Tibial artery (tissue), 4 donors: Measurements from ENCODE around the gene TAF12.
A peak's percentile ranks its signal among the peaks of the same experiment; 100 is the strongest.
"Not testable (repeated sequence)": the region's sequence is repeated elsewhere in the genome, so short reads cannot be mapped to it uniquely, and the experiment has no call there.

ENCODE experiments used
- DNase-seq, 2 donors: peaks; one replicate each; pipeline ENCODE4 v3.0.0-alpha.2; 2019
- H3K27ac ChIP-seq, 2 donors: fragments of 200-600 bp; sonication (generic) in 1 of 2; 1 replicate in 1 of 2; 2 replicates in 1 of 2; pipeline ENCODE4 v1.5.1; 2018 to 2019; ENCODE audit warnings: mild to moderate bottlenecking in 1 of 2
- H3K27me3 ChIP-seq, 2 donors: fragments of 200-600 bp; sonication (generic) in 1 of 2; one replicate each; pipeline versions ENCODE4 v1.5.1 to v1.6.0; 2016 to 2019
- H3K36me3 ChIP-seq, 3 donors: fragments of 200-600 bp; sonication (generic) in 2 of 3; one replicate each; pipeline ENCODE4 v1.5.1; 2016 to 2019; ENCODE audit warnings: mild to moderate bottlenecking in 2 of 3
- H3K4me1 ChIP-seq, 4 donors: fragments of 200-600 bp; sonication (generic) in 2 of 4; 1 replicate in 3 of 4; 2 replicates in 1 of 4; pipeline ENCODE4 v1.5.1; 2016 to 2019
- H3K4me3 ChIP-seq, 2 donors: fragments of 200-600 bp; sonication (generic) in 1 of 2; 1 replicate in 1 of 2; 2 replicates in 1 of 2; pipeline ENCODE4 v1.5.1; 2018 to 2019; ENCODE audit warnings: mild to moderate bottlenecking in 2 of 2
- H3K9me3 ChIP-seq, 3 donors: fragments of 200-600 bp; sonication (generic) in 1 of 3; one replicate each; pipeline ENCODE4 v1.5.1; 2016 to 2019
- intact Hi-C: fragments of 100-400 bp; cut with DNase I; formaldehyde crosslinking; loops from one replicate; pipeline ENCODE4 v1.15.0; 2023; ENCODE audit warnings: low total_unique reads
- TF ChIP-seq, protein P1 (sequence below), 2 experiments: fragments of 200-600 bp in 1 of 2; fragments of 450-650 bp in 1 of 2; IDR thresholded peaks; one replicate each; pipeline ENCODE4 v1.5.1; 2017 to 2019; ENCODE audit warnings: antibody characterized with exemption in 2 of 2, mild to moderate bottlenecking in 1 of 2, moderate library complexity in 1 of 2

The TAF12 gene

GRCh38 chr1:28601696-28602095 is 41.2 kb downstream of the TAF12 start:
- intact Hi-C loops: loop anchor here (2.0 to 10.0 kb wide), 2 partner anchors 81 to 207 kb away; no protein-coding TSS in a partner anchor
- peaks cover 27 to 52% (median 34%) of the 10 kb centered on the region in 3 donors for H3K36me3 ChIP-seq

DNA sequence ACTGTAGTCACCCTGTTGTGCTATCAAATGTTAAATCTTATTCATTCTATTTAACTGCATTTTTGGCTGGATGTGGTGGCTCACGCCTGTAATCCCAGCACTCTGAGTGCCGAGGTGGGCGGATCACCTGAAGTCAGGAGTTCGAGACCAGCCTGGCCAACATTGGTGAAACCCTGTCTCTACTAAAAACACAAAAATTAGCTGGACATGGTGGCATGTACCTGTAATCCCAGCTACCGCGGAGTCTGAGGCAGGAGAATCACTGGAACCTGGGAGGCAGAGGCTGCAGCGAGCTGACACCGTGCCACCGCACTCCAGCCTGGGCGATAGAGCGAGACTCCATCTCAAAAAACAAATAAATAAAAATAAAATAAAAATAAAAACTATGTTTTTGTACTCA is 46.6 kb downstream of the TAF12 start:
- peaks cover 0 to 16% (median 8%) of the 10 kb centered on the region in 4 donors for H3K4me1 ChIP-seq
- H3K9me3 ChIP-seq, H3K36me3 ChIP-seq, intact Hi-C loops, DNase-seq, H3K4me3 ChIP-seq, H3K27me3 ChIP-seq, H3K27ac ChIP-seq: not testable (repeated sequence)

More at GRCh38 chr1:28601696-28602095, 41.2 kb downstream of the TAF12 start:
- H3K27ac ChIP-seq: peak overlapping the region; percentile 38 to 44
- H3K27me3 ChIP-seq: no peaks in the 10 kb centered on the region
- H3K4me3 ChIP-seq: no peak overlapping the region
- TF ChIP-seq, protein P1, sequence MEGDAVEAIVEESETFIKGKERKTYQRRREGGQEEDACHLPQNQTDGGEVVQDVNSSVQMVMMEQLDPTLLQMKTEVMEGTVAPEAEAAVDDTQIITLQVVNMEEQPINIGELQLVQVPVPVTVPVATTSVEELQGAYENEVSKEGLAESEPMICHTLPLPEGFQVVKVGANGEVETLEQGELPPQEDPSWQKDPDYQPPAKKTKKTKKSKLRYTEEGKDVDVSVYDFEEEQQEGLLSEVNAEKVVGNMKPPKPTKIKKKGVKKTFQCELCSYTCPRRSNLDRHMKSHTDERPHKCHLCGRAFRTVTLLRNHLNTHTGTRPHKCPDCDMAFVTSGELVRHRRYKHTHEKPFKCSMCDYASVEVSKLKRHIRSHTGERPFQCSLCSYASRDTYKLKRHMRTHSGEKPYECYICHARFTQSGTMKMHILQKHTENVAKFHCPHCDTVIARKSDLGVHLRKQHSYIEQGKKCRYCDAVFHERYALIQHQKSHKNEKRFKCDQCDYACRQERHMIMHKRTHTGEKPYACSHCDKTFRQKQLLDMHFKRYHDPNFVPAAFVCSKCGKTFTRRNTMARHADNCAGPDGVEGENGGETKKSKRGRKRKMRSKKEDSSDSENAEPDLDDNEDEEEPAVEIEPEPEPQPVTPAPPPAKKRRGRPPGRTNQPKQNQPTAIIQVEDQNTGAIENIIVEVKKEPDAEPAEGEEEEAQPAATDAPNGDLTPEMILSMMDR (IDR thresholded peaks at IDR 0.05): no peak
- H3K9me3 ChIP-seq: no peaks in the 10 kb centered on the region
- DNase-seq: peak in 1 of 2 donors; percentile 25
- H3K4me1 ChIP-seq: peaks cover 0 to 13% (median 5%) of the 10 kb centered on the region in 4 donors

- no peaks in the 10 kb centered on the region for H3K9me3 ChIP-seq
- no peaks in the 10 kb centered on the region for H3K27me3 ChIP-seq
- H3K4me1 ChIP-seq: peaks cover 0 to 15% (median 8%) of the 10 kb centered on the region in 4 donors
- no peak overlapping the region for H3K4me3 ChIP-seq
- intact Hi-C loops: no loop called here
- no peak overlapping the region for H3K27ac ChIP-seq
- H3K36me3 ChIP-seq: peaks cover 0 to 7% (median 0%) of the 10 kb centered on the region in 3 donors
- TF ChIP-seq, protein P1 (IDR thresholded peaks at IDR 0.05): no peak
- no peak for DNase-seq
These were observed 47.3 kb downstream of the TAF12 start for GRCh38 chr1:28595412-28596191.

GRCh38 chr1:28594686-28595411 is 48.0 kb downstream of the TAF12 start:
- H3K27me3 ChIP-seq, intact Hi-C loops, DNase-seq, H3K4me3 ChIP-seq, H3K27ac ChIP-seq, H3K36me3 ChIP-seq, H3K9me3 ChIP-seq: not testable (repeated sequence)
- H3K4me1 ChIP-seq: peaks cover 0 to 15% (median 8%) of the 10 kb centered on the region in 4 donors

DNA sequence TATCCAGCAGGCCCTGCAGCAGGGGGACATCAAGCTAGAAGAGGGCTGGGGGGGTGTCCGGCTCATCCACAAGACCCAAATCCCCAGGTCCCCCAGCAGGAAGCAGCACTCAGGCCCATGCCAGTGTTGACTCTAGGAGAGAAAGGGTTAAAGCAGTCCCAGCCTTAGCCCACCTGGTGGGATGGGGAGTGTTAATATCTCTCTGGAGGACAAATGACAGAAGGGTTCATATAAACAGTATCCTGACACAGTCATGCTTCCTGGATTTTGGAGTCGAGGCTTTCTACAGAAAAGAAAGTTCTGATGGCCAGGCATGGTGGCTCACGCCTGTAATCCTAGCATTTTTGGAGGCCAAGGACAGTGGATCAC is 48.9 kb downstream of the TAF12 start:
- H3K36me3 ChIP-seq, H3K4me3 ChIP-seq, intact Hi-C loops, H3K27ac ChIP-seq, H3K27me3 ChIP-seq, DNase-seq, H3K9me3 ChIP-seq: not testable (repeated sequence)
- H3K4me1 ChIP-seq: peaks cover 0 to 15% (median 8%) of the 10 kb centered on the region in 4 donors

DNA sequence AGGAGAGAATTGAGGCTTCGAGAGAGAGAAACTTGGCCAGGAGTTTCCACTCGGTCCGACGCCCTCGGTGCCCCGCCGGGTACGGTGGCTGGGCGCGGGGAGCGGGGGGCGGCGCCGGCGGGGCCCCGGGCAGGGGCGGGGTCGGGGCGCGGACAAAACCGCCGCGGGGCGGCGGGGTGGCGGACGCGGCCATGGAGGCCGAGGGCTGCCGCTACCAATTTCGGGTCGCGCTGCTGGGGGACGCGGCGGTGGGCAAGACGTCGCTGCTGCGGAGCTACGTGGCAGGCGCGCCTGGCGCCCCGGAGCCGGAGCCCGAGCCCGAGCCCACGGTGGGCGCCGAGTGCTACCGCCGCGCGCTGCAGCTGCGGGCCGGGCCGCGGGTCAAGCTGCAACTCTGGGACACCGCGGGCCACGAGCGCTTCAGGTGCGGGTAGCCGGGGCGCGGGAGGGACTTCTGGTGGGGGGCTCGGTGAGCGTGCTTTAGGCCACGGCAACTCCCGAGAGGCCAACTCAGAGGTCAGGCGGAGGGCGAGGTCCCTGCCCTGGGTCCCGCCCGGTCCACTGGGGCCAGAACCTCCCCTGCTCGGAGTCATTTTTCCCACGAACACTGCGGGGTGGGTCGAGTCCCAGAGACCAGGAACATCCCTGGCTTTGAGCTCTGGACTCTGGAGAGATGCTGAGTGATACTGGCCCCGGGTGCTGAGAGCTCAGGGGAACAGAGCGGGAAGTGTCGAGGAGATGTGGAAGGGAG is 50.4 kb downstream of the TAF12 start:
- peak overlapping the region in 1 of 2 donors; percentile 30 for H3K27ac ChIP-seq
- no peaks in the 10 kb centered on the region for H3K36me3 ChIP-seq
- H3K9me3 ChIP-seq: no peaks in the 10 kb centered on the region
- TF ChIP-seq, protein P1 (IDR thresholded peaks at IDR 0.05): no peak
- intact Hi-C loops: no loop called here
- peak overlapping the region; percentile 52 to 63 for H3K4me3 ChIP-seq
- no peaks in the 10 kb centered on the region for H3K27me3 ChIP-seq
- peaks cover 0 to 15% (median 8%) of the 10 kb centered on the region in 4 donors for H3K4me1 ChIP-seq
- DNase-seq: no peak
